ENCODE results near the gene HEPACAM2.

Gene HEPACAM2

DNA sequence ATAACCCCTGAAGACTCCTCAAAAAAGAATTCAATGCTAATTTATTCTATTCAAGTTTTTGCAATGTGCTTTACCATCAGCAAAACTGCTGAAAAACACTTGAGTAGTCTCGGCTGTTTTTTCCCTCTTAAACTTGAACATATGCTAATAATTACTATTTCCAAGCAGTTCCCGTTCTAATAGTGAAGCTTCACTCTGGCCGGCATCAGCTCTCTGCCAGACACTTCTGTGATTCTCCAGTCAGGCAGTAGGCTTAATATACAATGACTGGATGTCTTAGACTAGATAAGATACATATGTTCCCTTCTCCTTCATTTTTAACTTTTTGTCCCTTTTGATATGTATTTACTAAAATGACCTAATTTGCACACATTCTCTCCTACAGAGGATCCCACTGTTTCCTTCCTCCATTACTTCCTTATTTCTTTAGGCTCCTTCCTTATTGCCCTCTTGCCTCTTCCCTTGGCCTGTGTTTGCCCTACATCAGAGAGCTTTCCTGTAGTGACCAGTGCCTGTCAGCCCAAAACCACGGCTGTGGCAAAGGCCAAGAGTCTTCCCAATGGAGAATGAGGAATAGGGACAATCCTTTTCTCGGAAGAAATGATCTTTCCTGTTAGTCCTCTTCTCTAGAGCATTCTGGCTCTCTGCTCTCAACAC lies 23.5 kb downstream of the HEPACAM2 start:
- DNase-seq (ENCODE audit: low spot score): no peak

DNA sequence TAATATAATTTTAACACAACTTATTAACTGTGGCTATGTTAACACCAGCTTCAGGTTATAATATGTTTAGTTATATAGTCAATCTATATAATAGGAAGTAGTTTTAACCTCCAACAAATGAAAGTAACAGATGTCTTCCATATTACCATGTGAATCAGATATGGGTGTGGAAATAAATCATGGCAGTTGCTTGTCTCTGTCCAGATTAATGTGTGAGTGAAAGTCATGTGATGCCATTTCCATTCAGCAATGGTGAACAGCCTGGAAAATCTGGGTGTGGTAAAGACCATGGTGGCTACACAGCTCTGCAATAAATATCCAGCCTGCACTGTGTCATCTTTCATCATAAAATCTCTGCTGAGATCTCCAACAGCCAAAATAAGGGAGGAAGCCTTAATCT lies 27.8 kb downstream of the HEPACAM2 start:
- no peak for DNase-seq (ENCODE audit: low spot score)

DNA sequence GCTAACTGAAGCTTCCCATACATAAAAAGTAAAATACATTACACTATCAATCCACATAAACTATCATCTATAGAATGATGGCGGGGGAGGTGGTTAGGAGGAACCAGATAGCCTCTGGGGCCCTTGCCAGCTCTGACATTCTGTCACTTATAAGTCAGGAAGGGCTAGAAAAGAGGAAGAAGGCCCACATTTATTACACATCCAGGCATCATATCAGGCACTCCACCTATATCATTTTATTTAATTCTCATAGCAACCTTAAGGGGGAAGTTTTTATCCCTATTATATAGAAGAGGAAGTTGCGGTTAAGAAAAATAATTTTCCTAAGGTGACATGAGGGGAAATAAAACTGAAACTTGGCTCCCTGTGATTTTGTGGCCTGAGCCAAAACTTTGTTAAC lies 29.9 kb downstream of the HEPACAM2 start:
- no peak for DNase-seq (ENCODE audit: low spot score)

DNA sequence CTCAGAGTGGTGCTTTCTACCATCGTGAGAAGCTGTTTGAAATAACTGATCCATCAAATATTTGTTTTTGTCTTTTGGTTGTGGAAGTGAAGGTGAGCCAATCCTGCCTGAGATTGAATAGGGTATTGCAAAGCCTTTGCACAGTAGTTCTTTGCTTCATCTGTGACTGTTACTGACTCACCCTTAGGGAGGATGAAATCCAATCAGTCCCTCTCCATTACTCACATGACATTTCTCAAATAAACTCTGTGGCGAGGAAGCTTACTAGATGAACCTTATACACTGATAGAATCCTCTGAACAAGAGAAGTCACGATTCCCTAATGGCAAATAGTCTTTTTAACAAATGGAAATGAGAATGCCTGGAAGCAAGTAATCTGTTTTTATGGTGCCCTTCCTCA lies 31.9 kb downstream of the HEPACAM2 start:
- no peak for DNase-seq (ENCODE audit: low spot score)

DNA sequence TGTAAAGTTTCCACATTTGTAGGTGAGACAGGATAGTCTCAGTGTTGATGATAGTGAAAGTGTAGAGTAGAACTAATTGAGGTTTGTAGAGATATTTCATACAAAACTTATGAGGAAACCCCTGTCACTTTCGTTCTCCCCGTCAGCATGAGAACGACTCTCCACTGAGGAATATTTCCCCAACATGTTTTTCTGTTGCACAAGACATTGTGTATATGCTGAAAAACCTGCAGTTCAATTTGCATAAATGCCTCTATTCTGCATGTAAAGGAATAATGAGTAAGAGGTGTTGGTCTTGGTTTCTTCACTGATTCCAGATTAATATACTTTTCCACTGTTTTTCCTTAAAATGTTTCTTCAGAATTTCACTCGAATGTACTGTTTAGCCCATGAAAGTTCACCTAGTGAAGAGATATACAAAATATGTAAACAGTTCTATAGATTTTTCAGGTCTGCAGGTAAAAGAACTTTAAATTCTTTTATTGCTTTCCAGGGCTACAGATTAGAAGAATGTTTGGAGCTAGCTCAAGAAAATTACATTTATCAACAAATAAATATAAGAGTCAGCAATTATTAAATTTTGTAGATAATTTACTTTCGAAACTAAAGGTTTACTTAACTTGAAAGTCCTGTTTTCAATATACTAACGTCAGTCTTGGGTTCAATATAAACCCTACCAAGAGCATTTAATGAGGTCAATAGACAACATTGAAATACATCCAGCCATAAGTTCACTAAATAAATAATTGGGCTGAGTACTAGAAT lies 37.2 kb downstream of the HEPACAM2 start:
- no peak for DNase-seq (ENCODE audit: low spot score)

DNA sequence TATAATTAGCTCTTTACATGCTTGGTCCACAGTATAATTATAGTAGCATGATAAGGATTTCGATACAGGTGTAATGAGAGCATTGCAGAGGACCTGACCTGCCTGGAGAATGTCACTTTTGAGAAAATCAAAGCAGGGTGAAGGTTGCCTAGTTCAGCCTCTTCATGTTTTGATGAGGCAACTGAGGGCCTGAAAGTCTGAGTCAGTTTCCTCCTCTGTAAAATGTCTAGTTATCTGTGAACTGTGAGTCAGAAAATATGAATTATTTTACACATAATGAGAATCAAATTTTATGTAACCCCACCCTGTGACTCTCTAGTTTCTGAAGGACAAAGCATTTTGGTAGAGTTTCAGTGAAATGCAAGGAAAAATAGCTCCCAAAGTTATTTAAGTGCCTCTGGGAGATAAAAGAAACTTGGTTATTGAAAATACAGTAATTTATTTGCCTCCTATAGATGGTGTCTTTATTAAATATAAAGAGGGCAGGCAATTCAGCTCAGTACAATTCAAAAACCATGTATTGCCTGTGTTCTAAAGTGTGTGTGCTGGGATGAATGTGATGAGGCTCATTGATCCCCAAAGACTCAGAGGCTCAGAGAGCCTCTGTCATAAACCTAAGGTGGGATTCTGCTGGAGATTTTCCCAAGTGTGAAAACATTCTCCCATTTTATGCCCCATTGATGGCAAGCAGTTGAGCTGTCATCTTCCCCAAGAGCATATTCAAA lies 40.8 kb downstream of the HEPACAM2 start:
- peak; percentile 30 for DNase-seq (ENCODE audit: low spot score)

DNA sequence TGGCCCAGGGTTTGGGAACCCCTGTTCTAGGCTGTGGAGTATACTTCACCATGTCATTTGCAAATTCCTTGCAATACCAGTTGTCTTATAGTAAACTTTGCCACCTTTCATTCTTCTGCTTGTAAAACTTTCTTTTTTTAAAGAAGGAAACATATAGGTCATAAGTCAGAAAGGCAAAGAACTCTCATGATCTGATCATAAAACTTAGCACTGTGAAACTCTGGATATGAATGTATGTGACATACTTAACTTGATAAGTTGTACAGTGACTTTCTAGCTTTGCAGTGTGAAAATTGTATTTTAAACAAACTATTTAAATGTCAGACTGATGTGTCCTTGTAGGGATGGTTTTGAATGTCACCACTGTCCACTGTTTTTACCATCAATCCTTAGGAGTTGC lies 47.1 kb downstream of the HEPACAM2 start:
- no peak for DNase-seq (ENCODE audit: low spot score)

DNA sequence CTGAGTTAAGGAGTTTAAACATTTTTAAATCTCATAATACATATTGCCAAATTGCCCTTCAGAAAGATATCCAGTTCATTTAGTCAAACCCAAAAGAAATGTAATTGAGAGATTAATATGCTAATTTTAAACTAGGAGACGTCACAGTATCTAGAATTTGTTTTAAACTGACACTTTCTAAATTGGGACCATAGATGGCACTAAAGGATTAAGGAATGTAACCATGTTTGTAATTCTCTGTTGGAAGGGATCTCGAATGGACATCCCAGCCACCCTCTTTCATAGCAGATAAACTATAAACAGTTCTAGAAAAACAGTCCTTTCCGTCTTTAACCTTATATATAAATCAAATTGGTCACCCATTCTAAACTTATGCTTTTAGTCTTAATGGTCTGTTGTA lies 48.1 kb downstream of the HEPACAM2 start:
- DNase-seq (ENCODE audit: low spot score): no peak

DNA sequence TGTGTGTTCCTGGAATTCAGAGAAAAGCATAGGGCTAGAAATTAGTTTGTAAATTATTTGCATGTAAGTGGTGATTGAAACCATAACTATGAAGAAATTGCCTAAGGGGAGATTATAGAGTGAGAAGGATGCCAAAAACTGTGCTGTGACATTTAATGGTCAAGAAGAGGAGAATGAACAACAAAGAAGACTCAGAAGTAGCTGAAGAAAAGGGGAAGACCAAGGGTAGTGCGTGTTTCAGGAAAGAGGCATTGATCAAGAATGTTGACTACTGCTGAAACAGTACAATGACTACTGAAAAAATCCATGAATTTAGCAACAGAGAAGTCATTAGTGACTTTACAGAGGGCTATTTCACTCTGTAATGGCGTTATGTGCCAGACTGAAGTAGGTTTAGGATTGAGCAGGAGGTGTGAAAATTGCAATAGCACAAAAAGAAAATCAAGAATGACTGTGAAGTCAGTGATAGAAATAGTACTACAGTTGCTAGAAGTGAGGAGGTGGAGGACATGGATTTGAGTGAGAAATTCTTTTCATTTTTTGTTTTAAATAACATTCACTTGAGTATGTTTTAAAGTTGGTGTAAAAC lies 49.2 kb downstream of the HEPACAM2 start:
- no peak for DNase-seq (ENCODE audit: low spot score)

DNA sequence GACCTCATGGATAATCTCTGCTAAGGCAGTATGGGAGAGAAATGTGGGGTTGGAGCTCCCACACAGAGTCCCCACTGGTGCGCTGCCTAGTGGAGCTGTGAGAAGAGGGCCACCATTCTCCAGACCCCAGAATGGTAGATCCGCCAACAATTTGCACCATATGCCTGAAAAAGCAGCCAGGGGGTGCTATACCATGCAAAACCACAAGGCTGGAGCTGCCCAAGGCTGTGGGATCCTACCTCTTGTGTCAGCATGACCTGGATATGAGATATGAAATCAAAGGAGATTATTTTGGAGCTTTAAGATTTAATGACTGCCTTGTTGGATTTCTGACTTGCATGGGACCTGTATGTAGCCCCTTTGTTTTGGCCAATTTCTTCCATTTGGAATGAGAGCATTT lies 51.0 kb downstream of the HEPACAM2 start:
- no peak for DNase-seq (ENCODE audit: low spot score)

DNA sequence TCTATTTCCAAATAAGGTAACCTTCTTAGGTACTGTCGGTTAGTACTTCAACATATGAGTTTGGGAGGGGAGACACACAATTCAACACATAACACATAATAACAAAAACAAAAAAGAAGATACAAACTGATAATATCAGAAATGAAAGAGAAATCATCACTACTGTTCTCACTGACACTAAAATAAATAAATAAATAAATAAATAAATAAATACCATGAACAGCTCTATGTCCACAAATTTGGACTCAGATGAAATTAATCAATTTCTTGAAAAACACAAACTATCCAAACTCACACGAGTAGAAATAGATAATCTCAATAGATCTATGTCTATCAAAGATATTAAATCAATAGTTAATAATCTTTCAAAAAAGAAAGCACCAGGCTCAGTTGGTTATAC lies 53.6 kb downstream of the HEPACAM2 start:
- DNase-seq (ENCODE audit: low spot score): no peak

DNA sequence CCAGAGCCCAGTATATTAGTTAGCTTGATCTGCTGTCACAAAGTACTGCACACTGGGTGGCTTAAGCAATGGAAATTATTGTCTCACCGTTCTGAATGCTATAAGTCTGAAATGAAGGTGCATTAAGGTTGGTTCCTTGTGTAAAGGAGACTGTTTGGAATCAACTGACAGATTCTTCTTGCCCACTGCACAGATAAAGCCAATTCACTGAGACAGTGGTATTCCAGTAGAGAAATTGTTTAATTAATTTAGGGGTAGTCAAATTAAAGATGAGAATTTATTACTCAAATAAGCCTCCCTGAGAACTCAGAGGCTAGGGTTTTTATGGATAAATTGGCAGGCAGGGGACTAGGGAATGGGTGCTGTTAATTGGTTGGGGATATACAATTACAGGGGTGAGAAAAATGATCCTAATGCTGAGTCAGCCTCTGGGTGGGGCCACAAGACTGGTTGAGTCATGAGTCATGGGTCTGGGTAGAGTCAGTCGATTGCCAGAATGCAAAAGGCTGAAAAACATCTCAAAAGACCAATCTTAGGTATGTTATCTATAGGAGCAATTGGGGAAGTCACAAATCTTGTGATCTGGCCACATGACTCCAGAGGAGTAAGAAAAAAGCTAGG lies 54.6 kb downstream of the HEPACAM2 start:
- DNase-seq (ENCODE audit: low spot score): no peak

DNA sequence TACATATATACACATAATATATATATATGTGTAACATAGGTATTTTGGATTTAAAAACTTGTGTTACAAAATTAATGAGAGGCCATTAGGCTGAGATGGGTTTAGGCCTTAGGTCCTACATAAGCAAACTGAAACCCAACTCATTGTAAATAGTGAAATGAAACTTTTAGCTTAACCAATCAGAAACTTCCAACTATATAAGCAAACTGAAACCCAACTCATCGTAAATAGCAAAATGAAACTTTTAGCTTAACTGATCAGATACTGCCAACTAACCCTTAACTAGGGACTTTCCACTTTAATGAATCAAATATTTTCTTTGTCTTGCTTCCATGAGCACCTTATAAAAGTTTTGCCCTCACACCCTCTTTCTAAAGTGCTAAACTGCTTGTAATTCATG lies 60.8 kb downstream of the HEPACAM2 start:
- DNase-seq (ENCODE audit: low spot score): no peak

DNA sequence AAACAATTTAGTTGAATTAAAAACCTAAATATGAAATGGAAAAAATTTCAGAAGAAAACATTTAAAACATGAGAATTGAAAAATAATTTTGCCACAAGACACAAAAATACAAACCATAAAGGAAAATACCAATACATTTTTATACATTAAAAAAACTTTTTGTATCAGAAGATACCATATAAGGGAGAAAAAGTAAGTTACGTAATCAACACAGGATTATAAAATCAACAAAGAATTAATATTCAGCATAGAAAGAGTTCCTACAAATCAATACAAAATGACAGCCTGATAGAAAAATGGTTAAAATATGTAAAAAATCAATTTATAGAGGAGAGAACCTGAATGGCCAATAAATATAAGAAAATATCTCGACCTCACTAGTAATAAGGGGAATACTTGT lies 61.5 kb downstream of the HEPACAM2 start:
- no peak for DNase-seq (ENCODE audit: low spot score)

DNA sequence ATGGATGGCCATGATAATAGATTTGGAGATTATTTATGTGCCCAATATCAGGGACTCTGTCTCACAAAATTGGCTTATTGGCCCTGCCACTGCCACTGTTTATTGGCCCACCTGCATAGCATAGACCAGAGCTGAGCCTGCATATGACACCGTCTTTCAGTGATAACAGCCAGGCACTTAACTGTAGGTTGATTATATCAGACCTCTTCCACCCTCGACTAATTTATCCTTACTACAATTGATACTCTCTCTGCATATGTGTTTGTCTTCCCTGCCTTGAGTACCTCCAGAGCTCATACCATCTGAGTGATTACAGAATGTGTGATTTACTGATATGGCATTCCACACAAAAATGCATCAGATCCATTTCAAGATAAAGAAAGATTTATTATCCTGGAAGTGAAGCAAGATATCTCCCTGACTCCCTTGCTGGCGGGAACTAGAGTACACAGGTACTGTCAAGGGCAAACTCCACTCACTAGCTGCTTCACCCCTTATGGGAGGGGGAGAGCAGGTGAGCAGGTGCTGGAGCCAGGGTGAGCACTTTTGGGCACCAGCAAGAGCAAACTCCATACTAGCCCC lies 65.0 kb downstream of the HEPACAM2 start:
- DNase-seq (ENCODE audit: low spot score): no peak

DNA sequence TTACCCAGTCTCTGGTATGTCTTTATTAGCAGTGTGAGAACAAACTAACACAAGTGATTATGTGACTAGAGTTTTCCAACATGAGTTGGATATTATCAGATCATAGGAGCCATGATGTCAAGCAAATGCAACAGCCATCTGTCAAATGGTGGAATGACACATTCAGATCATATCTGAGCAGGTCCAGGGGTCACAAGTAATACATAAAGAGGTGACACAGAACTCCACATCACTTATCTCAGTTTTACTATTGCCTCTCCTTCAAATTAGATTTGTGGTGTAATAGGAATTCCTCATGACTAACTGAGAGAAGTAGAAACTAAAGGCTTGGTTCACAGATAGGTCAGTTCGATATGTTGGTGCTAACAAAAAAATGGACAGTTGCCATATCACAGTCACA lies 65.9 kb downstream of the HEPACAM2 start:
- no peak for DNase-seq (ENCODE audit: low spot score)

DNA sequence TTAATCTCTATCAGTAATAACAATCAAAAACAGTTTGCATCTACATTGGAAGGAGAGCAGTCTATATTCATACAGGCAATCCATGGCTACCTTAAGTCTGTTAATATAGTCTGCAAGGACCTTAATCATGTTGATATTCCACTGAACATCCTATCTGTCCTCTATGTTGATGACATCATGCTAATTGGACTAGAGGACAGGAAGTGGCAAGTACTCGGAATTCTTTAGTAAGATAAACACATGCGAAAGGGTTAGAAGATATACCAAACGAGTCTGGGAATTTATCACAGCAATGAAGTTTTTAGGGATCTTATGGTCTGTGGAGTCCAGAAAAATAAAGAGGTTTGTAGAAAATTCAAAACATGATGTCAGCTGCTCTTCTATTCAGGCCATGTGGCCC lies 66.8 kb downstream of the HEPACAM2 start:
- no peak for DNase-seq (ENCODE audit: low spot score)

DNA sequence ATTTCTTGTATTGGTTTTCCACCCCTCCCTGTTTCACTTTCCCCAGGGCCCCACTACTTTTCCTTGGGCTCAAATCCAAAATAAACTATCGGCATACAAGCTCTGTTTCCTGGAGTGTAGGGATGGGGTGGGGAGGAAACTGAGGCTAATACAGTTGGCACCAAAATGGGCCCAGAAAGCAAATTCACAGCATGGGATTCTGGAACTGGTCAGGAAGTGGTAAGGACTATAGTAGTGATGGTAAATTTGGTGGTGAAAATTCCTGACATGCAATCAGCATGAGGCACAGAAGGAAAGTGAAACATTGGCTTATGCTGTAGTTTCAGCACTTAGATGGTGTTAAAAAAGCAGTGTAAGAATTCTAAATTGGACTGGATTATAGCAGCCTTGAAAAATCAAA lies 69.4 kb downstream of the HEPACAM2 start:
- DNase-seq (ENCODE audit: low spot score): no peak

DNA sequence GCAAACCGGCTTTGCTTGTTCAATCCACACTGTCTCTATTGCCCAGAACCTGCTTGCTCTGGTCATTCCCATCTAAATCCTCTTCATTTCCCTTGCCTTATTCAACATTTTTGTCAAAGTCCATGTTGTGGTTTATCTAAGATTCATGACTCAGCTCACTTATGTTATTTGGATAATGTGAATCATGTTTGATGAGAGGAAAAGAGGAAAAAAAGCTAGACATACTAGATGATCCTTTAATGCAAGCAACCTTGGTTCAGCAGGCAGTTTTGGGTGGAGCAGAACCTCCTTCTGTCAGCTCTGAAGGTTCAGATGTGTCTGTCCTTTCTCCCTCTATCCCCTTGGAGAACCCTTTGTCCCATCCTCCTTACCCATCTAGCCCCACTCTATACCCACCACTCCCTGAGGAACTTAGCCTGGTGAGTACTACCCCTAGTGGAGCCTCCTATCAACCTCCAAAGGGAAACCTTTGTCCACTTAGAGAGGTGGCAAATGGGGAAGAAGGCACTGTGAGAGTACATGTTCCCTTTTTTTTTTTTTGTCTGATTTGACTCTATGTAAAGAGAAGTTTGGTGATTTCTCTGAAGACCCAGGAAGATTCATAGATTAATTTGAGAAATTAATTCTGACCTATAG lies 76.0 kb downstream of the HEPACAM2 start:
- no peak for DNase-seq (ENCODE audit: low spot score)

DNA sequence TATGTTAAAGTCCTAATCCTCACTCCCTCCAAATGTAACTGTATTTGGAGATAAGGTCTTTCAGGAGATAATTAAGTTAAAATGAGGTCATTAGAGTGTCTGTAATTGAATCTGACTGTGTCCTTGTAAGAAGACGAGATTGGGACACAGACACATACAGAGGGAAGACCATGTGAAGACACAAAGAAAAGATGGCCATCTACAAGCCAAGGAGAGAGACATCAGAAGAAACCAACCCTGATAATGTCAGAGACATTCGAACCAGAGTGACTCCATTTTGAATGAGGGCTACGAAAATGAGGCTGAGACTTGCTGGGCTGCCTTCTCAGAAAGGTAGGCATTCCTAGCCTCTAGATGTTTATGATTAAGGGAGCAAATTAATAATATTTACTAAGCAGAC lies 77.5 kb downstream of the HEPACAM2 start:
- no peak for DNase-seq (ENCODE audit: low spot score)

DNA sequence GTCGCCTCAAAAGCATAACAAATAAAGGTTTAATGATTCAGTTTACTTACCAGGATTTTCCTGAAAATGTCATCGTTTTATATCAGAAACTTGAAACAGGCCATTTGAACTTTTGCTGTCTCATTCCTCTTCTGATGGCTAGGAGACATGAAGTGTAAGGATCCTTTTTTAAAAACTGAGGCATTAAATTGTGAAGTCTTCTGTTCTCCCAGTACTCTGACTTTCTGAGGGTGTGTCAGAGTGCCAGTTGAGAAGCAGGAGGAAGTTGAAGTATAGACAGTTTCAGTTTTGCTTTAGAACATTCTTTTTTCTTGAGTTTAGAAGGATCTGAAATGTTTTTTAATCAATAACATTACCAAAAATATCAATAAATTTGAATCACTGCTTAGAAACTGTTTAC lies 78.1 kb downstream of the HEPACAM2 start, which contains the start of gene SAMD9L:
TSS of gene SAMD9L (minus strand) at position 242 of the 400 bp plus-strand sequence. CDS start 12,414 bp downstream, outside the sequence.
- DNase-seq (ENCODE audit: low spot score): peak; percentile 31
